Epidermal melanocyte (primary cell): ENCODE data around the gene EPHA7.

Experiments used
- DNase-seq: peaks from one replicate; pipeline ENCODE4 v3.0.0; 2011; ENCODE audit warnings: low spot score; ENCODE audit not compliant: insufficient read length

Gene EPHA7

GRCh38 chr6:93393554-93394074, 25.7 kb downstream of the EPHA7 start:
- no peak for DNase-seq

GRCh38 chr6:93392797-93393196, 26.6 kb downstream of the EPHA7 start:
- no peak for DNase-seq

- DNase-seq = no peak
These were observed 27.4 kb downstream of the EPHA7 start for GRCh38 chr6:93391965-93392364.

- DNase-seq = no peak
These were observed 30.2 kb downstream of the EPHA7 start for GRCh38 chr6:93389192-93389591.

- DNase-seq = no peak
These were observed 31.3 kb downstream of the EPHA7 start for GRCh38 chr6:93388070-93388469.

GRCh38 chr6:93376026-93376540, 43.3 kb downstream of the EPHA7 start:
- no peak for DNase-seq

GRCh38 chr6:93373445-93373844, 45.9 kb downstream of the EPHA7 start:
- no peak for DNase-seq

- no peak for DNase-seq
These were observed 47.6 kb downstream of the EPHA7 start for GRCh38 chr6:93371756-93372155.

- DNase-seq = no peak
These were observed 49.7 kb downstream of the EPHA7 start for GRCh38 chr6:93369586-93370134.

- no peak for DNase-seq
These were observed 52.9 kb downstream of the EPHA7 start for GRCh38 chr6:93366506-93366905.

- DNase-seq = no peak
These were observed 53.9 kb downstream of the EPHA7 start for GRCh38 chr6:93365445-93365844.

GRCh38 chr6:93358435-93358834, 60.9 kb downstream of the EPHA7 start:
- no peak for DNase-seq

GRCh38 chr6:93352604-93353003, 66.8 kb downstream of the EPHA7 start:
- no peak for DNase-seq

- DNase-seq = no peak
These were observed 68.1 kb downstream of the EPHA7 start for GRCh38 chr6:93351222-93351621.

GRCh38 chr6:93350774-93351173, 68.6 kb downstream of the EPHA7 start:
- no peak for DNase-seq

GRCh38 chr6:93344333-93344835, 75.0 kb downstream of the EPHA7 start:
- no peak for DNase-seq

- DNase-seq = no peak
These were observed 75.9 kb downstream of the EPHA7 start for GRCh38 chr6:93343476-93343875.

- DNase-seq = no peak
These were observed 77.3 kb downstream of the EPHA7 start for GRCh38 chr6:93341900-93342613.

- no peak for DNase-seq
These were observed 81.5 kb downstream of the EPHA7 start for GRCh38 chr6:93337772-93338394.

- DNase-seq = no peak
These were observed 82.3 kb downstream of the EPHA7 start for GRCh38 chr6:93337014-93337413.

GRCh38 chr6:93329301-93330000, 89.9 kb downstream of the EPHA7 start:
- no peak for DNase-seq

GRCh38 chr6:93327857-93328256, 91.5 kb downstream of the EPHA7 start:
- no peak for DNase-seq
